Thyroid gland (tissue), 4 donors: ENCODE measurements around the gene C17orf50.

Experiments used
- POLR2A ChIP-seq, 2 donors: fragments of 450-650 bp; IDR thresholded peaks; one replicate each; pipeline ENCODE4 v1.6.1; 2017; ENCODE audit warnings: antibody characterized with exemption in 2 of 2, mild to moderate bottlenecking in 2 of 2, moderate library complexity in 1 of 2
- TF ChIP-seq, protein P1 (sequence below), 6 experiments: fragments of 200-600 bp in 3 of 6; fragments of 450-650 bp in 3 of 6; sonication (generic) in 3 of 6; IDR thresholded peaks; one replicate each; pipeline ENCODE4 v1.5.1; 2016 to 2019; ENCODE audit warnings: antibody characterized with exemption in 6 of 6, mild to moderate bottlenecking in 2 of 6, inconsistent platforms in 1 of 6, moderate library complexity in 1 of 6

DNA sequence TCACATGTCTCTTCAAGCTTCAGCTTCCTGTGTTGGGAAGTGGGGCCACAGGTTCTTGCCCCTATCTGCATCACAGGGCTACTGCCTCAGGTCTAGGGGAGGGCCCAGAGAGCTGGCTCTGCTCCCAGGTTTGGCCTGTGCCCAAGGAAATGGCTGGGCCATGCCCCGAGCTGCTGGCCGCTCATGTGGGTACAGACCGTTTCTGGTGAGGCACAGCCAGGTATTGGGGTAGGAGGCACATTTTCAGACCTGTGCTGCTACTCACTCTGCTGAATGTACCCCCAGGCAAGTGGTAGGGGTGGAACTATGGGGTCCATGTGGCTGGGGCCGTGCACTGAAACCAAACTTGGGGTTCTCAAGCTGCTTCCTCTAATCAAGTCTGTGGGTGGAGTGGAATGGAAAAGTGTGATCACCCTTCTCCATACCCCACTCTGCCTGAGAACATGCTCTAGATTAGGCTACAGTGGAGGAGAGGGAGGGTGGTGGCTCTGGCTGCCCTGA is 12.3 kb upstream of the C17orf50 start:
- TF ChIP-seq, protein P1, sequence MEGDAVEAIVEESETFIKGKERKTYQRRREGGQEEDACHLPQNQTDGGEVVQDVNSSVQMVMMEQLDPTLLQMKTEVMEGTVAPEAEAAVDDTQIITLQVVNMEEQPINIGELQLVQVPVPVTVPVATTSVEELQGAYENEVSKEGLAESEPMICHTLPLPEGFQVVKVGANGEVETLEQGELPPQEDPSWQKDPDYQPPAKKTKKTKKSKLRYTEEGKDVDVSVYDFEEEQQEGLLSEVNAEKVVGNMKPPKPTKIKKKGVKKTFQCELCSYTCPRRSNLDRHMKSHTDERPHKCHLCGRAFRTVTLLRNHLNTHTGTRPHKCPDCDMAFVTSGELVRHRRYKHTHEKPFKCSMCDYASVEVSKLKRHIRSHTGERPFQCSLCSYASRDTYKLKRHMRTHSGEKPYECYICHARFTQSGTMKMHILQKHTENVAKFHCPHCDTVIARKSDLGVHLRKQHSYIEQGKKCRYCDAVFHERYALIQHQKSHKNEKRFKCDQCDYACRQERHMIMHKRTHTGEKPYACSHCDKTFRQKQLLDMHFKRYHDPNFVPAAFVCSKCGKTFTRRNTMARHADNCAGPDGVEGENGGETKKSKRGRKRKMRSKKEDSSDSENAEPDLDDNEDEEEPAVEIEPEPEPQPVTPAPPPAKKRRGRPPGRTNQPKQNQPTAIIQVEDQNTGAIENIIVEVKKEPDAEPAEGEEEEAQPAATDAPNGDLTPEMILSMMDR (IDR thresholded peaks at IDR 0.05), result no peak
- TF ChIP-seq POLR2A (IDR thresholded peaks at IDR 0.05), result no peak
